Activated CD4-positive, alpha-beta T cell treated with anti-CD3 and anti-CD28 coated beads, Interleukin-2, amount 50 U/mL, for 4 hours (primary cell): ENCODE measurements around the gene KCTD4.
"Not testable (repeated sequence)": the region's sequence is repeated elsewhere in the genome, so short reads cannot be mapped to it uniquely, and the experiment has no call there.

Experiments
- DNase-seq, 2 experiments: peaks; one replicate each; pipeline ENCODE4 v3.0.0-alpha.2; 2020

Gene KCTD4

DNA sequence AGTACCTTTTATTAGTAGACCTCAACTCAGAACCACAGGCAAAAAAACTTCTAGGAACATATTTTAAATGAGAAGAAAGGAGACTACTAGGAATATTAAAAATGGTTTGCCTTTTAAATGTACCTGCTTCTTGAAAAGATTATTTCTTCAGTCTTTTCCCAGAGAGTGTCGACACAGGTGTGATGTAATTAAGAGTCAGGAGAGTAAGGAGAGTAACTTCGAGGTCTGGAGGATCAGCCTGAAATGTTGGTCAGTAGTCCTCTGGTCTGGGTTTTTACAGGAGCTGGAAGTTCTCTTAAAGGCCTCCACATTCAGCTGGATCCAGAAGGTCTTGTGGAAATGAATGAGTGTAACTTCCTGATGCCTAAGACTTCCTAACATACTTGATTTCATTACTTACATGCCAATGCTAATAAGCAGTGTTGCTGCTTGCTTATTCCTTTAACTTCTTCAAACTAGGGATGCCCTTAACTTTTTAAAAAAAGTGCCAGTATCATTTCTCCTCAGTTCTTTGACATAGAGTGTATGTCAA is at the start of gene KCTD4:
Gene KCTD4, minus strand, starts transcription at position 345 of the 532 bp plus-strand sequence. CDS start 6,478 bp downstream, outside the sequence.
- no peak for DNase-seq

GRCh38 chr13:45249662-45250061 is 48.8 kb upstream of the KCTD4 start:
- DNase-seq = no peak

DNA sequence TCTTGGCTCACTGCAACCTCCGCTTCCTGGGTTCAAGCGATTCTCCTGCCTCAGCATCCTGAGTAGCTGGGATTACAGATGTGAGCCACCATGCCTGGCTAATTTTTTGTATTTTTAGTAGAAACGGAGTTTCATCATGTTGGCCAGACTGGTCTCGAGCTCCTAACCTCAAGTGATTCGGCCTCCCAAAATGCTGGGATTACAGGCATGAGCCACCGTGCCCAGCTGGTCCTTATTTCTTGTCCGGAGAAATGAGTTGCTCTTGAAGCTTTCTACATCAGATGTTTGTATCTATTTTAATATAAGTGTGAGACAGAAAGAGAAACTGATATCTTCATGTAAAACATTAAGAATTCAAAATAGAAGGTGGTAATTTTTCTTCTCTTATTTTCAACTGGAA is 43.9 kb upstream of the KCTD4 start:
- DNase-seq = not testable (repeated sequence)

GRCh38 chr13:45243077-45243476 is 42.2 kb upstream of the KCTD4 start:
- DNase-seq = no peak

GRCh38 chr13:45242524-45242923 is 41.7 kb upstream of the KCTD4 start:
- no peak for DNase-seq

- no peak for DNase-seq
Measured at GRCh38 chr13:45242070-45242469, 41.2 kb upstream of the KCTD4 start.

GRCh38 chr13:45240143-45240542 is 39.3 kb upstream of the KCTD4 start:
- no peak for DNase-seq

DNA sequence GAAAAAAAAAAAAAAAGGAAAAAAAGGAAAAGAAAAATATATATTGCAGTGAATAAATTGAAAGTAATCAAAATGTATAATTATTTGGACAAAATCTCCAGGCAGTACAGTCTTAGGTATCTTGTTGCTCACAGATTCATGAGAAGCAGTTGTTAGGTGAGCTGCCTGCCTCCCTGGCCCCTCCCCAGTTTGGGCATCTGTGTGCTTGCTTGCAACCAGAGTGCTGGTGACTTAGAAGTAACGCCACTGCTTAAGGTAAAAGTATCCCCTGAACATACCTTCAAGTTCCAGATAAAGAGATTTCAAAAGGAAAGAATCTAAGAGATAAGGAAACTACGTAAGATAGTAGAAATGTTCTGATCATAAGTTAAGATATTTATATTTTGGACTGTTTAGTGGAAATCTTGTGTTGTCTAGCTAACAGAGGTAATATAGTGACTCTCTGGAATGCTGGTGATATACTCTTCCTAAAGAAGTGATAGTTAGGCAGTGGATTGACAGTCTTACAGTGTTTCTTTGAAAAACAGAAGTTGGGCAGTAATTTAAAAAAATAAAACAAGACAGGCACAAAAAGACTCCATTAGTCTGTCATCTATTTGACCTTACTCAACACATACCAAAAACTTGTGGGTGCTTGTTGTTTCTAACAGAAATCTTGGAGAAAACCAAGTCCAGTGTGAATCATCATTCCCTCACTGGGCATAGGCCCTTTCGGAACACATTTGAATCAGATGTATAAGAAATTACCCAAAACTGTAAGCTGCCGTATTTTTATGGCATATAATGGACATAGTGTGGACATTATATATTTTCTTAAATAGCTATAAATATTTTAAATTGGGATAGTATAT is 38.3 kb upstream of the KCTD4 start:
- DNase-seq = no peak

GRCh38 chr13:45232591-45232990 is 31.7 kb upstream of the KCTD4 start:
- DNase-seq = no peak

DNA sequence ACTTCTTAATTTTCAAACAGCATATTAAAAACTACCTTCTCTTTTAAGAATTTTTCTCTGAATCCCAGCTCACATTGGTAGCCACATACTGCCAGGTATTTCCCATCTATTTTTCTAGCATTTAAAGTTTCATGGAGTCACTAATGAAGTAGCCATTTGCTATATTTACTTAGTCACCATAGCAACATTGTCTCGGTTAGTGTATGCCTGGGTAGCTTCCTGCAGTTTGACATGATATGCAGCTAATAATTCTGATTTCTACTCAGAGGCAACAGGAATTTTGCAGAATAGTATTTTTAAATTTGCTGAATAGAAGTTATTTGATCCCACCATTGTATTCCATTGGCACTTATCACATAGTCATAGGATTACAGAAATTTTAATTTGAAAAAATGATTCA is 30.9 kb upstream of the KCTD4 start:
- DNase-seq = no peak

DNA sequence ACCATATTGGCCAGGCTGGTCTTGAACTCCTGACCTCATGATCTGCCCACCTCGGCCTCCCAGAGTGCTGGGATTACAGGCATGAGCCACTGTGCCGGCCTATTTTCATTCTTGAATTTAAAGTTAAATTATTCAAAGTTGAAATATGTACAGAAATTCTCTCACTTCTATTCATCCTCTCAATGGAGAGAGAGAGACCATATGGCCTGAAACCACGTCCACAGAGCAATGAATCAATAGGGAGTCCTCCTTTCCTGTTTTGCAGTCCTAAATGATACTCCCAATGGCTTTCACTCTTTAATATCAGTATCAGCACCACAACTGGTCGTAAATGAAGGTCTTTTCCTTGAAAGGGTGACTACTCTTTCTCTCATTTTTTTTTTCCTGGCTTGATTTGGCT is 30.5 kb upstream of the KCTD4 start:
- DNase-seq = no peak

DNA sequence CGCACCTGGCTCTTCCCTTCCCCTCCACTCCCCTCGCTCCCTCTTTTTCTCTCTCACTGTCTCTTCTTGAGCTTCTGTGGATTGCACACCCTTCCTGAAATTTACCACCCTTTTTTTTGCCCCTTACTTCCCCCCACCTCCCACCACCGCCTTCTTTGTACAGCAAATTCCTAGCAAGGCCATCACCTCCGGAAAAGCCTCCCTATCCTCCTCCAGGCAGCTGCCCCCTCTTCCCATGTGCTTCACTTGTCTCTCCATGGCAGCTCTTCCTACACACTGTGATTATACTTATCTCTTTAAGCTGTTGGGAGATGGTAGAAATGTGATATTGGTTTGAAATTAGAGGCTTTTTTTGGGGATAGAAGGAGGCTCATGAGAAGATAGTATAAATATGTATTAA is 28.3 kb upstream of the KCTD4 start:
- no peak for DNase-seq

DNA sequence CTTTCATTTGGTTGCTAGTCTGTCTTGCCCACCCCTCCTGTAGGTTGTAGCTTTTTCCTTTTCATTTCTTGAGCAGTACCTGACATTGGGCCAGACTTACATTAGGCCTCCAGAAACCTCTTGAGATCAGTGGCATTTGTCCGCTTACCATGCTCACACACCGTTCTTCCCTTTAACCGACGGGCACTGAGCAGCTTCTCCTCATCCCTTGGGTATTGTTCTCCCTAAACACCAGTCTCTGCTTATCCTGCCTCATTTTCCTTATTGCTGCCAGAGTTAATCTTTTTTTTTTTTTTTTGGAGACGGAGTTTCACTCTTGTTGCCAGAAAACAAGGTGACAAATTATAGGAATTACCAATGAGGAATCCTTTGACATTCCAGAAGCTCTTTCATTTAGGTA is 27.2 kb upstream of the KCTD4 start:
- no peak for DNase-seq

- no peak for DNase-seq
Measured at GRCh38 chr13:45226024-45226423, 25.2 kb upstream of the KCTD4 start.

- DNase-seq = no peak
Measured at GRCh38 chr13:45225370-45225769, 24.5 kb upstream of the KCTD4 start.

GRCh38 chr13:45224176-45224575 is 23.3 kb upstream of the KCTD4 start:
- DNase-seq = no peak

- DNase-seq = no peak
Measured at GRCh38 chr13:45222919-45223318, 22.1 kb upstream of the KCTD4 start.

DNA sequence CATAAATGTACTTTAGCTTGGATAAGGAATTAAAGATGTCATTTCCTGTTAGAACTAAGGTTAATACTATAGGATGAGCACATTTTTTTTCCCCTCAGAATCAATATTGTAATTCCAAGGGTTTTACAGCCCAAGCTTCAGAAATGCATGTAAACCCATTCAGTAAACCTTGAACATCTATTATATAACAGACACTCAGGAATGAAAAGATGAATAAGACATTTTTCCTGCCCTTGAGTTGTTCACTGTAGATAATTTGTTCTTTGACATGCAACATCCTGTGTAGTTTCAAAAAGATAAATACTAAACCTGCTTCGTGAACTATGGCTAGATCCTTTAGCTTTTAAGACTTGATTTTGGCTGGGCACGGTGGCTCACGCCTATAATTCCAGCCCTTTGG is 21.7 kb upstream of the KCTD4 start:
- DNase-seq = no peak

DNA sequence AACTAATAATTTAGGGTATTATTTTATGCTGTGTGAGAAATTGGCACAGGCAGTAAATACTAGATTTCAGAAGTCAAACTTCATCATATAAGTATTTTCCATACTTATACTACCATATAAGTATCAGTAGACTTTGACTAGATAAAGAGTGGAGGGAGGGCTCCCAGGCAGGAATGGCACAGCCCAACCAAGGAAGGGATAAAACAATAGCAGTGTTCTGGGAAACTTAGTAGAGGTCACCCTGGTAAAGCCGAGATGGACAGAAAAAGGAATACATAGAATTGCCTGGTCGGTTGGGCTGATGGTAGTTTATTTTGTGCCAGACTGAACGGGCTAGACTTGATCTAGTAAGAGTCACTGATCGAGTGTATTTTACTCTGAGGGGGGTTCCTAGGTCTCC is 19.6 kb upstream of the KCTD4 start:
- no peak for DNase-seq

DNA sequence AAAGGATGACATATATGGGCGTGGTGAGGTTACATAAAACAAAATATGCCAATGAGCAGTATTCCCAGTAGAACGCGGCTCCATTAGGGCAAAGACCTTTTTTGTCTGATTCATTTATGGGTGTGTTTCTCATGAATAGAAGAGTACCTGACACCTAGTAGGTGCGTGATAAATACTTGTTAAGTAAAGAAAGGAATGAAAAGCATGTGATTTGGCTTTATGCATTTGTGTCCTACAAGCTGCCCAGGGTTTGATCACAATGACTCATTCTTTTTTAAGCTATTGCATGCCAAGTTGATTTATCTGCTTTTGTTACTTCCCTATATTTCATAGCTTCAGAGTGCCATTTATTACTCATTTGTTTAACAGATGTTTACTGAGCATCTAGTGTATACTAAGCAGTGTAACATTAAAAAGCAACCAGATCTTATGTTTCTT is 19.1 kb upstream of the KCTD4 start:
- no peak for DNase-seq

- no peak for DNase-seq
Measured at GRCh38 chr13:45219123-45219891, 18.5 kb upstream of the KCTD4 start.

GRCh38 chr13:45218689-45219088 is 17.8 kb upstream of the KCTD4 start:
- DNase-seq = no peak

DNA sequence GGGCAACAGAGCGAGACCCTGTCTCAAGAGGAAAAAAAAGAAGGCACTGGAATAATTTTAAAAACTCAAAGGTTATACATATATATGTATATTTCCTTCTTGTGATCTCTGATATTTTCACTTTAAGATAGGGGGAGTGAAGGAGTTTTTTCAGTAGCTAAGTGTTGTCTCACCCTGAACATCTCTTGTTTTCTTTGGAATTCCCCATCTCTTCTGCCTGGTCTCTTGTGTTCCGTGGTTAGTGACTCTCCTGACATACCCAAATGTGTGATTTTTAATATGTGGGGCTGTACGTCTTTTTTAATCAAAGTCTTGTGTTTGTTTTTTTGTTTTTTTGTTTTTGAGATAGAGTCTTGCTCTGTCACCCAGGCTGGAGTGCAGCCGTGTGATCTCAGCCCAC is 15.3 kb upstream of the KCTD4 start:
- no peak for DNase-seq
